NT2/D1 (cell line): ENCODE results near the gene NDUFB2.
"Not testable (repeated sequence)": the region's sequence is repeated elsewhere in the genome, so short reads cannot be mapped to it uniquely, and the experiment has no call there.

Experiments used
- DNase-seq: peaks from one replicate; pipeline ENCODE4 v3.0.0-alpha.2; 2011; ENCODE audit warnings: low read depth, low spot score
- H3K27me3 ChIP-seq: 2 replicates; pipeline ENCODE4 v1.6.0; 2011; ENCODE audit warnings: mild to moderate bottlenecking; ENCODE audit not compliant: insufficient read length, insufficient read depth
- H3K36me3 ChIP-seq: 2 replicates; pipeline ENCODE4 v1.6.1; 2011; ENCODE audit warnings: mild to moderate bottlenecking, low read length, mixed read lengths; ENCODE audit not compliant: insufficient read depth, insufficient read length
- H3K4me1 ChIP-seq: 2 replicates; pipeline ENCODE4 v1.5.1; 2011; ENCODE audit not compliant: insufficient read depth, insufficient read length
- H3K4me3 ChIP-seq: 2 replicates; pipeline ENCODE4 v1.5.1; 2011; ENCODE audit warnings: low read depth; ENCODE audit not compliant: insufficient read length
- H3K9ac ChIP-seq: 2 replicates; pipeline ENCODE4 v1.6.0; 2011; ENCODE audit warnings: low read depth; ENCODE audit not compliant: insufficient read length
- H3K9me3 ChIP-seq: 2 replicates; pipeline ENCODE4 v1.5.1; 2011; ENCODE audit warnings: mild to moderate bottlenecking, low read length; ENCODE audit not compliant: insufficient read depth
- SUZ12 ChIP-seq: IDR thresholded peaks from 2 replicates; pipeline ENCODE4 v1.6.1; 2011; ENCODE audit not compliant: insufficient read length, insufficient read depth; ENCODE audit errors: extremely low read depth
- YY1 ChIP-seq: IDR thresholded peaks from 2 replicates; pipeline ENCODE4 v1.6.1; 2011; ENCODE audit not compliant: insufficient read length, insufficient read depth
- ZNF274 ChIP-seq: IDR thresholded peaks from 2 replicates; pipeline ENCODE4 v1.6.1; 2011; ENCODE audit warnings: mild to moderate bottlenecking, low read depth, low read length

NDUFB2 gene

GRCh38 chr7:140684066-140684950, 12.2 kb upstream of the NDUFB2 start:
- TF ChIP-seq ZNF274 (no peak), SUZ12 (no peak), YY1 (no peak)
- Histone ChIP-seq H3K9ac (no peak overlapping the region), H3K4me3 (no peak overlapping the region), H3K4me1 (peaks cover 3% of the 10 kb centered on the region), H3K36me3 (peaks cover 6% of the 10 kb centered on the region), H3K27me3 (no peaks in the 10 kb centered on the region), H3K9me3 (no peaks in the 10 kb centered on the region)
- no peak for DNase-seq

GRCh38 chr7:140685407-140686087, 11.0 kb upstream of the NDUFB2 start:
- no peaks in the 10 kb centered on the region for H3K9me3 ChIP-seq
- no peak for TF ChIP-seq SUZ12
- no peak for TF ChIP-seq YY1
- no peak for TF ChIP-seq ZNF274
- H3K36me3 ChIP-seq, result peaks cover 10% of the 10 kb centered on the region
- no peaks in the 10 kb centered on the region for H3K27me3 ChIP-seq
- H3K4me3 ChIP-seq, result no peak overlapping the region
- no peak overlapping the region for H3K9ac ChIP-seq
- no peak for DNase-seq
- peaks cover 3% of the 10 kb centered on the region for H3K4me1 ChIP-seq

GRCh38 chr7:140686921-140687320, 9.6 kb upstream of the NDUFB2 start:
- H3K9me3 ChIP-seq, result no peaks in the 10 kb centered on the region
- TF ChIP-seq YY1, result no peak
- no peak for TF ChIP-seq SUZ12
- no peak for TF ChIP-seq ZNF274
- H3K9ac ChIP-seq, result no peak overlapping the region
- H3K4me3 ChIP-seq, result no peak overlapping the region
- DNase-seq, result no peak
- H3K36me3 ChIP-seq, result peaks cover 5% of the 10 kb centered on the region
- H3K27me3 ChIP-seq, result no peaks in the 10 kb centered on the region
- H3K4me1 ChIP-seq, result peaks cover 3% of the 10 kb centered on the region

- no peak for DNase-seq
- Histone ChIP-seq H3K4me1 (peaks cover 3% of the 10 kb centered on the region), H3K36me3 (peaks cover 5% of the 10 kb centered on the region), H3K4me3 (no peak overlapping the region), H3K9me3 (no peaks in the 10 kb centered on the region), H3K27me3 (no peaks in the 10 kb centered on the region), H3K9ac (no peak overlapping the region)
- TF ChIP-seq SUZ12 (no peak), YY1 (no peak), ZNF274 (no peak)
Observed at GRCh38 chr7:140688341-140688740, 8.2 kb upstream of the NDUFB2 start.

GRCh38 chr7:140689199-140690152, 7.0 kb upstream of the NDUFB2 start:
- Histone ChIP-seq H3K36me3 (peaks cover 5% of the 10 kb centered on the region), H3K9me3 (no peaks in the 10 kb centered on the region)
- TF ChIP-seq YY1 (no peak), SUZ12 (no peak), ZNF274 (no peak)

GRCh38 chr7:140691376-140692045, 5.0 kb upstream of the NDUFB2 start:
- H3K9me3 ChIP-seq, result no peaks in the 10 kb centered on the region
- H3K9ac ChIP-seq, result no peak overlapping the region
- H3K4me1 ChIP-seq, result no peaks in the 10 kb centered on the region
- H3K36me3 ChIP-seq, result peaks cover 8% of the 10 kb centered on the region
- no peak for DNase-seq
- TF ChIP-seq YY1, result no peak
- H3K4me3 ChIP-seq, result no peak overlapping the region
- H3K27me3 ChIP-seq, result no peaks in the 10 kb centered on the region

More at GRCh38 chr7:140689199-140690152, 7.0 kb upstream of the NDUFB2 start:
- no peaks in the 10 kb centered on the region for H3K27me3 ChIP-seq
- no peak for DNase-seq
- H3K9ac ChIP-seq, result no peak overlapping the region
- no peaks in the 10 kb centered on the region for H3K4me1 ChIP-seq
- H3K4me3 ChIP-seq, result no peak overlapping the region

GRCh38 chr7:140693849-140694248, 2.7 kb upstream of the NDUFB2 start:
- not testable (repeated sequence) for DNase-seq, H3K4me3 ChIP-seq, H3K9me3 ChIP-seq, H3K27me3 ChIP-seq, H3K4me1 ChIP-seq, H3K36me3 ChIP-seq, H3K9ac ChIP-seq
